B cell (primary cell): Measurements from ENCODE around the gene ATP2B3. TPM values are rescaled to one million over a fixed set of nuclear protein-coding genes. Genes with fewer than 3 reads are reported as not detected.

ENCODE experiments used
- ATAC-seq: fragments of 200-7000 bp; cut with Tn5 transposase; one replicate; pipeline ENCODE4 v1.10.0; 2021; ENCODE audit warnings: low read depth, mild to moderate bottlenecking, moderate number of reproducible peaks, moderate library complexity
- CTCF ChIA-PET: fragments of 350-600 bp; sonication (Branson Sonifier 250); formaldehyde crosslinking; loops from one replicate; lab custom pipeline; 2021; ENCODE audit warnings: antibody characterized with exemption, inconsistent platforms; lab: Charles Lee
- POLR2A ChIA-PET: fragments of 350-600 bp; sonication (Branson Sonifier 250); formaldehyde crosslinking; loops from one replicate; lab custom pipeline; 2021; ENCODE audit warnings: antibody characterized with exemption; lab: Charles Lee
- DNase-seq: peaks from one replicate; pipeline ENCODE4 v3.0.0; 2013
- H2AFZ ChIP-seq: 2 replicates; pipeline ENCODE4 v1.6.1; 2012; ENCODE audit warnings: mild to moderate bottlenecking, low read depth, low read length; ENCODE audit not compliant: insufficient read depth, poor library complexity, severe bottlenecking
- H3K27ac ChIP-seq, 2 donors: 1 replicate in 1 of 2; 2 replicates in 1 of 2; pipeline ENCODE4 v1.5.1; 2012 to 2013; ENCODE audit warnings: low read length in 2 of 2, mild to moderate bottlenecking in 2 of 2, moderate library complexity in 1 of 2
- H3K27me3 ChIP-seq, 4 experiments: fragments of 200-600 bp in 1 of 4; sonication (generic) in 1 of 4; replicated peaks in 1 of 4; 1 replicate in 2 of 4; 2 replicates in 2 of 4; pipeline versions ENCODE4 v1.6.1 to v1.7.0; 2013 to 2016; ENCODE audit warnings: low read length in 3 of 4, mild to moderate bottlenecking in 2 of 4, mixed read lengths in 1 of 4, moderate library complexity in 1 of 4; ENCODE audit not compliant: insufficient read depth in 4 of 4, control insufficient read depth in 3 of 4; ENCODE audit errors: control extremely low read depth in 1 of 4
- H3K36me3 ChIP-seq, 2 experiments: replicated peaks in 1 of 2; 1 replicate in 1 of 2; 2 replicates in 1 of 2; pipeline versions ENCODE4 v1.6.1 to v1.7.1; 2013; ENCODE audit warnings: low read length in 1 of 2; ENCODE audit not compliant: insufficient read depth in 2 of 2, control insufficient read depth in 1 of 2; ENCODE audit errors: control extremely low read depth in 1 of 2, extremely low read depth in 1 of 2
- H3K4me1 ChIP-seq, 2 donors: fragments of 200-600 bp in 1 of 2; sonication (generic) in 1 of 2; 1 replicate in 1 of 2; 2 replicates in 1 of 2; pipeline versions ENCODE4 v1.5.1 to v1.6.1; 2013 to 2017; ENCODE audit warnings: low read length in 2 of 2; ENCODE audit not compliant: control insufficient read depth in 2 of 2, insufficient read depth in 2 of 2
- H3K4me2 ChIP-seq: replicated peaks from 2 replicates; pipeline ENCODE3; 2012; ENCODE audit warnings: mild to moderate bottlenecking, low read depth, low read length; ENCODE audit not compliant: poor library complexity, severe bottlenecking
- H3K4me3 ChIP-seq, 5 experiments: fragments of 200-600 bp in 1 of 5; sonication (generic) in 1 of 5; 1 replicate in 3 of 5; 2 replicates in 2 of 5; pipeline versions ENCODE4 v1.5.1 to v1.7.0; 2011 to 2016; ENCODE audit warnings: low read length in 4 of 5, mild to moderate bottlenecking in 4 of 5, low read depth in 2 of 5, control low read depth in 1 of 5, moderate library complexity in 1 of 5; ENCODE audit not compliant: insufficient read depth in 1 of 5; ENCODE audit errors: control extremely low read depth in 1 of 5, extremely low read depth in 1 of 5
- H3K79me2 ChIP-seq: fragments of 200-600 bp; sonication (generic); one replicate; pipeline ENCODE4 v1.6.0; 2016; ENCODE audit warnings: low read length; ENCODE audit not compliant: control insufficient read depth, insufficient read depth
- H3K9ac ChIP-seq: fragments of 200-600 bp; sonication (generic); 2 replicates; pipeline ENCODE4 v1.6.1; 2017; ENCODE audit warnings: mild to moderate bottlenecking, low read length, moderate library complexity
- H3K9me3 ChIP-seq, 3 donors: one replicate each; pipeline versions ENCODE4 v1.6.1 to v1.7.1; 2013; ENCODE audit warnings: low read length in 2 of 3; ENCODE audit not compliant: control insufficient read depth in 2 of 3, insufficient read depth in 1 of 3; ENCODE audit errors: control extremely low read depth in 1 of 3
- H4K20me1 ChIP-seq: 2 replicates; pipeline ENCODE4 v1.6.0; 2012; ENCODE audit warnings: mild to moderate bottlenecking, low read length; ENCODE audit not compliant: insufficient read depth, control insufficient read depth, poor library complexity, severe bottlenecking
- H3K27ac Mint-ChIP-seq: one replicate; pipeline ENCODE4 v1.8.0; 2021; ENCODE audit warnings: mixed read lengths
- H3K27me3 Mint-ChIP-seq: one replicate; pipeline ENCODE4 v1.8.0; 2021; ENCODE audit warnings: mixed read lengths
- H3K4me1 Mint-ChIP-seq: one replicate; pipeline ENCODE4 v1.8.0; 2021; ENCODE audit warnings: mixed read lengths
- H3K4me3 Mint-ChIP-seq: one replicate; pipeline ENCODE4 v1.8.0; 2021; ENCODE audit warnings: mixed read lengths
- H3K9me3 Mint-ChIP-seq: one replicate; pipeline ENCODE4 v1.8.0; 2022; ENCODE audit warnings: mixed read lengths; ENCODE audit not compliant: insufficient read depth
- EZH2 ChIP-seq: IDR thresholded peaks from 2 replicates; pipeline ENCODE4 v1.6.1; 2012; ENCODE audit warnings: borderline replicate concordance, low read depth, mild to moderate bottlenecking, moderate library complexity, low read length; ENCODE audit not compliant: insufficient read depth, poor library complexity, severe bottlenecking
- WGBS: methylation state at CpG from one replicate; pipeline ENCODE4 v1.1.5; 2013; ENCODE audit warnings: missing lambda C conversion rate; ENCODE audit not compliant: insufficient coverage; 5-methylcytosine and 5-hydroxymethylcytosine counted together
- intact Hi-C: fragments of 100-400 bp; cut with micrococcal nuclease; formaldehyde crosslinking; loops from one replicate; pipeline ENCODE4 v1.10.0; 2022
- polyA plus RNA-seq: library from polyadenylated mRNA; depleted of rRNA; stranded (reverse); fragments of >200 nt; gene quantifications from 2 replicates; pipeline ENCODE4 v1.2.3, GENCODE V29; 2012
- total RNA-seq, 2 donors: library from RNA; stranded (reverse); fragments of 120-200 nt in 1 of 2; gene quantifications; 1 replicate in 1 of 2; 2 replicates in 1 of 2; pipeline versions ENCODE4 v1.2.3 to v1.2.4, GENCODE V29; 2013 to 2022
- TF ChIP-seq, protein P1 (sequence below): fragments of 200-600 bp; IDR thresholded peaks from one replicate; pipeline ENCODE4 v1.8.0; 2022; ENCODE audit warnings: antibody characterized with exemption, mild to moderate bottlenecking

The ATP2B3 gene
- total and polyA plus RNA-seq, 2 donors (not counting 1 experiment from before 2014, with no cell fraction given), result not detected

- no peak overlapping the region for H3K4me3 Mint-ChIP-seq
- no peak overlapping the region for H3K27ac ChIP-seq
- no peaks in the 10 kb centered on the region for H3K9me3 Mint-ChIP-seq
- H4K20me1 ChIP-seq, result no peaks in the 10 kb centered on the region
- POLR2A ChIA-PET, result no interaction called here
- peak; percentile 73 for ATAC-seq
- H3K9me3 ChIP-seq, result no peaks in the 10 kb centered on the region
- no peaks in the 10 kb centered on the region for H3K27me3 ChIP-seq
- peak; percentile 72 for DNase-seq
- H3K4me3 ChIP-seq, result no peak overlapping the region
- no peaks in the 10 kb centered on the region for H3K36me3 ChIP-seq
- no peaks in the 10 kb centered on the region for H3K4me1 Mint-ChIP-seq
- no peaks in the 10 kb centered on the region for H3K79me2 ChIP-seq
- intact Hi-C loops, result loop anchor here (1.0 to 2.0 kb wide), 4 partner anchors 42 to 114 kb away; no protein-coding TSS in a partner anchor
- no peaks in the 10 kb centered on the region for H3K4me1 ChIP-seq
- CTCF ChIA-PET, result interaction anchor here (0.8 to 9.2 kb wide), 15 partner anchors 11 to 614 kb away, joined by 3 to 97 read pairs (median 4); partner anchors contain the start of gene DUSP9
- 41% methylated on average over 16 of the region's 17 CpGs for WGBS
- H3K27me3 Mint-ChIP-seq, result no peaks in the 10 kb centered on the region
- no peak for TF ChIP-seq EZH2
- TF ChIP-seq, protein P1, sequence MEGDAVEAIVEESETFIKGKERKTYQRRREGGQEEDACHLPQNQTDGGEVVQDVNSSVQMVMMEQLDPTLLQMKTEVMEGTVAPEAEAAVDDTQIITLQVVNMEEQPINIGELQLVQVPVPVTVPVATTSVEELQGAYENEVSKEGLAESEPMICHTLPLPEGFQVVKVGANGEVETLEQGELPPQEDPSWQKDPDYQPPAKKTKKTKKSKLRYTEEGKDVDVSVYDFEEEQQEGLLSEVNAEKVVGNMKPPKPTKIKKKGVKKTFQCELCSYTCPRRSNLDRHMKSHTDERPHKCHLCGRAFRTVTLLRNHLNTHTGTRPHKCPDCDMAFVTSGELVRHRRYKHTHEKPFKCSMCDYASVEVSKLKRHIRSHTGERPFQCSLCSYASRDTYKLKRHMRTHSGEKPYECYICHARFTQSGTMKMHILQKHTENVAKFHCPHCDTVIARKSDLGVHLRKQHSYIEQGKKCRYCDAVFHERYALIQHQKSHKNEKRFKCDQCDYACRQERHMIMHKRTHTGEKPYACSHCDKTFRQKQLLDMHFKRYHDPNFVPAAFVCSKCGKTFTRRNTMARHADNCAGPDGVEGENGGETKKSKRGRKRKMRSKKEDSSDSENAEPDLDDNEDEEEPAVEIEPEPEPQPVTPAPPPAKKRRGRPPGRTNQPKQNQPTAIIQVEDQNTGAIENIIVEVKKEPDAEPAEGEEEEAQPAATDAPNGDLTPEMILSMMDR, result peak; percentile 66
- H3K4me2 ChIP-seq, result no peak overlapping the region
- no peak overlapping the region for H3K27ac Mint-ChIP-seq
- no peak overlapping the region for H3K9ac ChIP-seq
- H2AFZ ChIP-seq, result peak overlapping the region; percentile 16
Measured at GRCh38 chrX:153554519-153555167, 37.2 kb downstream of the ATP2B3 start.

DNA sequence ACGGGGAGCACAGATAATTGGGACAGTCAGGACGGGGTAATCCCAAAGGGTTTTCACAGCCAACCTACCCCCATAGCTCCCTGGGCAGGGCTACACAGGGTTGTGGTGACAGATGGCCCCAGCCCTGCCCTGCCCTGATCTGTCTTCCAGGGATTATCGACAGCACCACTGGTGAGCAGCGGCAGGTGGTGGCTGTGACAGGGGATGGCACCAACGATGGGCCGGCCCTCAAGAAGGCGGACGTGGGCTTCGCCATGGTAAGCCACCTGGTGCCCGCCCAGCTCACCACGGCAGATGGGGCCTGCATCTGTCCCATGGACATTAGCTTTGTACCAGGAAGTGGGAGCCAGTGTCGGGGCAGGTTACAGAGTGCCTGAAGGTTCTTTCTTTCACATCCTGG lies 39.3 kb downstream of the ATP2B3 start:
- H3K27ac Mint-ChIP-seq, result no peak overlapping the region
- no peak overlapping the region for H2AFZ ChIP-seq
- ChIA-PET CTCF (interaction anchor here (0.8 to 9.2 kb wide), 4 partner anchors 10 to 108 kb away, joined by 3 to 97 read pairs (median 4); no protein-coding TSS in a partner anchor), POLR2A (no interaction called here)
- no peaks in the 10 kb centered on the region for H4K20me1 ChIP-seq
- no peaks in the 10 kb centered on the region for H3K9me3 ChIP-seq
- H3K27ac ChIP-seq, result no peak overlapping the region
- no peak overlapping the region for H3K4me2 ChIP-seq
- no peak for DNase-seq
- no peak for TF ChIP-seq EZH2
- TF ChIP-seq, protein P1, result no peak
- no peaks in the 10 kb centered on the region for H3K4me1 ChIP-seq
- no peak overlapping the region for H3K4me3 ChIP-seq
- H3K4me3 Mint-ChIP-seq, result no peak overlapping the region
- H3K27me3 Mint-ChIP-seq, result no peaks in the 10 kb centered on the region
- 82% methylated on average over 7 of the region's 12 CpGs for WGBS
- no peaks in the 10 kb centered on the region for H3K36me3 ChIP-seq
- H3K9me3 Mint-ChIP-seq, result no peaks in the 10 kb centered on the region
- no peak overlapping the region for H3K9ac ChIP-seq
- ATAC-seq, result no peak
- intact Hi-C loops, result no loop called here
- no peaks in the 10 kb centered on the region for H3K4me1 Mint-ChIP-seq
- H3K27me3 ChIP-seq, result no peaks in the 10 kb centered on the region
- H3K79me2 ChIP-seq, result no peaks in the 10 kb centered on the region
